Stimulated activated CD8-positive, alpha-beta memory T cell treated with anti-CD3 and anti-CD28 coated beads, Interleukin-12 subunit alpha, Interleukin-12 subunit beta, amount 100 ng/mL, for 4 hours (primary cell): Measurements from ENCODE around the gene IQCE.
A peak's percentile ranks its signal among the peaks of the same experiment; 100 is the strongest.

ENCODE experiments used
- DNase-seq: peaks from one replicate; pipeline ENCODE4 v3.0.0-alpha.2; 2020; ENCODE audit warnings: low read depth

IQCE gene

GRCh38 chr7:2633538-2634266 lies 74.9 kb downstream of the IQCE start:
- peak; percentile 31 for DNase-seq

- DNase-seq = no peak
Observed at GRCh38 chr7:2634267-2635145, 75.7 kb downstream of the IQCE start.

GRCh38 chr7:2635148-2635668 lies 76.4 kb downstream of the IQCE start:
- no peak for DNase-seq

- no peak for DNase-seq
Observed at GRCh38 chr7:2635810-2636701, 77.3 kb downstream of the IQCE start.

- no peak for DNase-seq
Observed at GRCh38 chr7:2637066-2637471, 78.3 kb downstream of the IQCE start.

- no peak for DNase-seq
Observed at GRCh38 chr7:2637505-2638223, 78.9 kb downstream of the IQCE start.

GRCh38 chr7:2638224-2638991 lies 79.6 kb downstream of the IQCE start:
- DNase-seq = no peak

GRCh38 chr7:2639181-2639681 lies 80.5 kb downstream of the IQCE start:
- DNase-seq = no peak

GRCh38 chr7:2639695-2640481 lies 81.1 kb downstream of the IQCE start:
- no peak for DNase-seq

- DNase-seq = no peak
Observed at GRCh38 chr7:2640482-2640830, 81.7 kb downstream of the IQCE start.

GRCh38 chr7:2640846-2641316 lies 82.1 kb downstream of the IQCE start:
- DNase-seq = no peak

- DNase-seq = no peak
Observed at GRCh38 chr7:2641406-2642393, 82.9 kb downstream of the IQCE start.

GRCh38 chr7:2643386-2644219 lies 84.8 kb downstream of the IQCE start:
- DNase-seq = no peak

GRCh38 chr7:2644220-2644561 lies 85.4 kb downstream of the IQCE start:
- no peak for DNase-seq

GRCh38 chr7:2644562-2645273 lies 85.9 kb downstream of the IQCE start:
- DNase-seq = no peak

- DNase-seq = no peak
Observed at GRCh38 chr7:2645274-2645868, 86.6 kb downstream of the IQCE start.

- DNase-seq = no peak
Observed at GRCh38 chr7:2646336-2646679, 87.5 kb downstream of the IQCE start.
